Stimulated activated CD8-positive, alpha-beta memory T cell treated with anti-CD3 and anti-CD28 coated beads, Interleukin-2, amount 100 ng/mL, for 1 hour (primary cell): Measurements from ENCODE around the gene SNAP47.

ENCODE experiments used
- DNase-seq, 2 donors: peaks; one replicate each; pipeline ENCODE4 v3.0.0-alpha.2; 2020; ENCODE audit warnings: low read depth in 2 of 2

SNAP47 gene

DNA sequence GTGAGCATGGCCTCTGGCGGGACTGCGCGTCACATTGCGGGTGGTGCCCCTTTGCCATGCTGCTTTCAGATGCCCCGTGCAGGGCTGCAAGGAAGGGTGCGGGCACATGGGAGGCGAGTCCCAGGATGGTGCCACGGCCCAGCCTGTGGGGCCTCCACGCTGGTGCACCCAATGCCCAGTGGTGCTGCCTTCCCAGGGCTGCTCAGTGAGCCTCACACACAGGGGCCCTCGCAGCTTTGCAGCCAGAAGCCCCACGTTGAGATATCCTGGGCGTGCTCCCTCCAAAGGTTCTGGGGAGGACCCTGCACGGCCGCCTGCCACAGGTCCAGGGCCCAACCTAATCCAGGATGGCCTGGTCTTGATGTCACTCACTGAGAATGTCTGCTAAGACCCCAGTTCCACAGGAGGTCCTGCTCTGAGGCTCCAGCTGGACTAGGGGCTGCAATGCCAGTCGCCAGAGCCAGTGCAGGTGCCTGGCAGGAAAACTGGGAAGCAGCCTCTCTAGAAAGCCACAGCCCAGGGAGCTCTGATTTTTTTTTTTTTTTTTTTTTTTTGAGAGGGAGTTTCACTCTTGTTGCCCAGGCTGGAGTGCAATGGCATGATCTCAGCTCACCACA lies 46.2 kb downstream of the SNAP47 start:
- no peak for DNase-seq

DNA sequence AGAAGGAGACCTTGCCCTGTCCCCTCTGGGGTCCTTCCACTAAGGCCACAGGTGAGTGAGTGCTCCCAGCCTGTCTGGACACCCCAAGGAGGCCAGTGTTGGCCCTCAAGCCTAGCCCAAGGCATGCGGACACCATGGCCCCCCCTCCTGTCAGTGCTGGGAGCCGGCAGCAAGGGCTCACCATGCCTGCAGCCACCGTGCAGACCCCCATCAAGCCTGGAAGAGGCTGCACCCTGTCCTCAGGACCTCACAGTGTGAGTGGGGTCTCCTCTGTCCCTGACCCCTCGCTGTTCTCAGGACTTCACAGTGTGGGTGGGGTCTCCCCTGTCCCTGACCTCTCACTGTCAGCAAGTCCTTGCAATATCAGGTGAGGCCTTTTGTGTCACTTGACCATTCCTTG lies 47.0 kb downstream of the SNAP47 start:
- DNase-seq = no peak

DNA sequence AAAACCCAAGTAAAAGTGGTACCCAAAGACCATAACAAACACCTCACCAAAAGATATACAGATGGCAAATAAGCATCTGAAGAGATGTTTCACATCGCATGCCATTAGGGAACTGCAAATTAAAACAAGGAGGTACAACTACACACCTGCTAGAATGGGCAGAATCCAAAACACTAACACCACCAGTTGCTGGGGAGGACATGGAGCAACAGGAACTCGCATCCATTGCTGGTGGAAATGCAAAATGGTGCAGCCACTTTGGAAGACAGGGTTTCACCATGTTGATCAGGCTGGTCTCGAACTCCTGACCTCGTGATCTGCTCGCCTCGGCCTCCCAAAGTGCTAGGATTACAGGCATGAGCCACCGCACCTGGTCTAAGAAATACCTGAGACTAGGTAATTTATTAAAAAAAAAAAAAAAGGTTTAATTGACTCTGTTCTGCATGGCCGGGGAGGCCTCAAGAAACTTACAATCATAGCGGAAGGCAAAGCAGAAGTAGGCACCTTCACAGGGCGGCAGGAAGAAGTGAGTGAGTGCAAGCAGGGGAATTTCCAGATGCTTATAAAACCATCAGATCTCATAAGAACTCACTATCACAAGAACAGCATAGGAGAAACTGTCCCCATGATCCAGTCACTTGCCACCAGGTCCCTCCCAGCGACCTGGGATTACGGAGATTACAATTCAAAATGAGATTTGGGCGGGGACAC lies 50.0 kb downstream of the SNAP47 start:
- DNase-seq = no peak

DNA sequence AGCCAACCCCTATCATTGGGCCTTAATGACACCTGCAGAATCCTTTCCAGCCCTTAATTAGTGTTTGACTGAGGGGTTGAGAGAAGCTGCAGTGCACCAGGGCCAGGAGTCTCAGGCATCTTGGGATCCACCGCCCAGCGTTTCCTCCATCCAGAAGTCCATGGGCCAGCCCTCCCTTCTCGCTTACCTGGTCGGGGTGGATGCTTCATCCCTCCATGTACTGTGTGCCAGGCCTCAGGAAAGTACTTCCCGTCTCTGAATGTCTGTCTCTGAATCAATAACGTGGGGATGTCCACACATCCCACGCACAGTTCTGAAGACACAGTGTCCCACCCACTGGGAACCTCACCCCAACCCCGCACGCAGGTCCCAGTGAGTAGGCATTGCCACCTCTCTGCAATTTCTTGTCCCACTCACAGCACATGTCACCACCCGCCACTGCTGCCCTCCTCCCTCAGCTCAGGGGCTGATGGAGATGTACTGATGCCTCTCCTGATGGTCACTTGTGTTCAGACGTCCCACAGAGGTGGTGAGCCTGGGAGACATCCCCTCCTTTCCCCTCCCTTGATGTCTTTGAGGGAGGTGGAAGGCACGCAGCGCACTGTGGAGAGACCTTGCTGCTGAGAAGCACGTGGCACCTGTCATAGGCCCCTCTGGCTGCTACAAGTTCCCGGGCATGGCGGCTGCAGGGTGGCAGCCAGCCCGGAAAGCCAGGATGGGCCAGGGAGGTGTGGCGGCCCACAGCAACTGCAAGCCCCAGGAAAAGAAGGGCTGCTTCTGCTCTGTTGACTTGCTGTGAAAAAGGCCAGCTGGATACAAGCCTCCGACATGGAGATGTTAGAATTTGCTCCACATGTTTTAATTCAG lies 50.8 kb downstream of the SNAP47 start:
- DNase-seq = no peak

DNA sequence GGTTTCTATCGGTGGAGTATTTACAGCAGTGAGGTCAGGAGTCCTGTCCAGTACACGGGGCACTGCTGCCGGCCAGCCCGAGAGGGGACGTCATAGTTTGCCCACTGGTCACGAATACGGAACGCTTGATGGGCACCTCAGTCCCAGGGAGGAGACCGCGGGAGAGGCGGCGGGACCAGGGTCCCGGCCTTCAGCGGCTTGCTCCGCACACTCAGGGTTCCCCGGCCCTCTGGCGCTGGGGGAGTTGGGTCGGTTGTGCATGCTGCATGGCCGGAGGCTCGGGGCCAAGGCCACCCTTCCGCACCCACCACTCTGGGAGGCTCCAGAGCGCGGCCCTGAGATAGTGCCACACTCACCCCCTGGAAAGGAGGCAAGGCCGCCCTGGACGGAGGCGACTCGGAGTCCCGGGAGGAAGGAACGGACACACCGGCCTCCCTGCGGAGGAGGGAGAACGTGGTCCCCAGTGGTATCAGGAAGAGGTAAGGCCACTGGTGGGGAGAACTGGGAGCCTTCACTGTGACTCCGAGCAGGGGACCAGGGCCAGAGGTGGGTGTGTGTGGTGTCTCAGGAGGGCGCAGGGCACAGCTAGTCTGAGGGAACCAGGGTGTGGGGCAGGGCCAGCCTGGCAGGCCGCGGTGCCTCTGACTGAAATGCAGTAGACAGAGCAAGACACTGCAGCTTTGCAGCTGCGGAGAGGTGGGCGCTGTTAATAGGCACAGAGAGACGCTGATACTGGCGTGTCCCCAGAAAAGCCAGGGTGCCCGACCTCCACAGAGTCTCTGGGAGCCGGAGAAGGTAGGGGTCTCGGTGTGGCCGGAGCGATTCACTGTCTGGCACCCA lies 51.7 kb downstream of the SNAP47 start:
- no peak for DNase-seq

DNA sequence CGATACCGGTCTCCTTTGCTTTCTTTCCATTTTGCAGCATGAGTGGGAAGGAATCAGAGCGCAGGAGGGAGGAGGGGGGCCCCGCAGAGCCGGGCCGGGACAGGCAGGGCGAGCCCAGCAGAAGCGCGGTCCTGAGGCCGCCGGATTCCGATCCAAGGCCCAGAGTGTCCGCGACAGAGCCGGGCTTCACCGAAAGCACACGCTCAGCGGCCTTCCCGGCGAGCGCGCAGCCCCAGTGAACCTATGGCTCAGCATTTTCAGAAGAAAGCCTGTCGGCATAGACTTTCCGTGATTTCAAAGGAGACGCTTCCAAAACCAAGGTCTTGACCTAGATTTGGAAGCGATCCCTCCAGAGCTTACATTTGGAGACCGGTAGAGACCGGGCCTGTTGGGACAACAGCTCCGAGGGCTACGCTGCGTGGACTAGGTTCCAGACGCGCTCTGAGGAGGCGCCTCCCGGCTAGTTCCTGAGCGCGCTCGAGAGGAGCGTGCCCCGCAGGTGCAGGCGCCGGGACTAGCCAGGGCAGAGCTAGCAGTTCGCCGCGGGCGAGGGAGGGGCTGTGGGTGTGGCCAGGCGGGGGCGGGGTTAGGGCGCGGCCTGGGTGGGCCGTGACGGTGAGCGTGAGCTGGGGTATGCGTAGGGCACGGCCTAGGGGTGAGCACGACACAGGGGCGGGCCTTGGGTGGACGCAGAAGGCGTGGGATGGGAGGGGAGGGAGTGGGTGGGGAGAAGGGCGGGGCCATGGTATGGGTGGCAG lies 52.5 kb downstream of the SNAP47 start:
- peak; percentile 90 to 91 for DNase-seq

DNA sequence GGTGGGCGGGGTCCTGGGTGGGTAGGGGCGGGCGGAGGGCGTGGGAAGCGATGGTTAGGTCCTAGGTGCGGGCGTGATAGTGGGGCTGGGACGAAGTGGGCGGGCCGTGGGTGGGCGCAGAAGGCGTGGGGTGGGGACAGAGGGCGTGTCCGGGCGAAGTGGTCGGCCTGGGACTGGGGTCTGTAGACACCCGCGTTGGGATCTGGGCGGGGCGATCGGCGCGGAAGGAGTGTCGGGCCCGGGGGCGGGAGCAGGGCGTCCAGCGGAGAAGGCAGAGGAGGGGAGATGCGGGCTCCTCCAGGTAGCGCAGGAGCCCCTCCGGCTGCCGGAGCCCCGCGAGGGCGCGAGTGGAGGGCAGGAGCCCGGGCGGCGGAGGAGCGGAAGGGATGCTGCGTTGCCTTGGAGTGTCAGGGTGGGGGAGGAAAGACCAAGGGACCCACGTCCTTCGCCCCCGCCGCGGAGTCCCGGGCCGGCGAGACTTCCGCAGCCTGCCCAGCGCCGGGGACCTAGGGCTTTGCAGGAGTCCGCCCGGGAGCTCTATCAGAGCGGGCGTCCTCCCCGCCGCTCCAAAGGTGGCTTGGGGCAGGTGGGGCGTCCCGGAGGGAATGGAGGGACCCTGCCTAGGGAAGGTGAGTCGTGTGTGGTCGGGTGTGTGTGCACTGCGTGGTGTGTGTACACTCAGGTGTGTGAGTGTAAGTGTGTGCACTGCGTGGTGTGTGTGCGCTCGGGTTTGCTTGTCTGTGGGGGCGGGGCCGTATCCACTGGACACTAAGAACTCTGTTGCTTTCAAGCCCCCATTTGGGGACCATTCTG lies 53.2 kb downstream of the SNAP47 start:
- no peak for DNase-seq

DNA sequence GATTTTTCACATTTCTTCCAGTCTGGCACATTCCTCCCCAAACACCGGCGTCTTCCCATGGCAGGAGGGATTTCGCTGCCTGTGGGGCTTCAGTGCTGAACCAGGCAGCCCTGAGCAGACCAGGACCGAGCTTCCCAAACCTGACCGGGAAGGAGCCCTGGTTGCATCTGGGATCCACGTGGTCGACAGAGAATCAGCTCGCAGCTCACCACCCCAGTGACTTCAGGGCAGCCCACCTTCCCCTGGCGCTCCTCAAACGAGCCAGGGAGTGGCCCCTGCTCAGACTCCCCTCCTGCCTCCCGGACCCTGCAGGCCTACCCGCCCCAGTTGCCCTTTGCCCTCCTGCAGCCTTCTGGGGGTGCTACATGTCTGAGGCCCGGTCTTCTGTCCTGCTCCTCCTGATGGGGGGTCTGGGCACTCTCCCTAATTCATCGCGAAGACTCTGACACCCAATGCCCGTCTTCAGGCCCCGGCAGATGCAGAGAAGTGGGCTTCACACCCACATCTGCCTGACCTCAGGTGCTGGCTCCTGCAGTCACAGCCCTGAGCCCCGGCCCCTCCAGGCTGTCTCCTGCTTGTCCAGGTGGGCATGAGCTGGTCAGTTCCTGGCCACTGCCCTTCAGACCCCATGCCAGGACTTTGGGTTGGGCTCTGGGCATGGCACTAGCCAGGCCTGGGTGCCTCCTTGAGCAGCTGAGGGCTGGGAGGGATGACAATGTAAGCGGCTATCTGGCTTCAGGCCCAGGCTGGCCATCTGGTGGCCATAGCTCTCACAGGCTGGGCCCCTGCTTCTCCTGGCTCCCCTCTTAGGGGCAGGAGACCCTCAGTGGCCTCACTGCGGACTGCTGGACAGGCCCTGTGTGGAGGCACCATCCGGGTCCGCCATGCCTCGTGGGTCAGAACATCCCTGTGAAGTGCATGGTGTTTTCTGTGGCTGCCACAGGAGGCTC lies 54.1 kb downstream of the SNAP47 start:
- DNase-seq = no peak

DNA sequence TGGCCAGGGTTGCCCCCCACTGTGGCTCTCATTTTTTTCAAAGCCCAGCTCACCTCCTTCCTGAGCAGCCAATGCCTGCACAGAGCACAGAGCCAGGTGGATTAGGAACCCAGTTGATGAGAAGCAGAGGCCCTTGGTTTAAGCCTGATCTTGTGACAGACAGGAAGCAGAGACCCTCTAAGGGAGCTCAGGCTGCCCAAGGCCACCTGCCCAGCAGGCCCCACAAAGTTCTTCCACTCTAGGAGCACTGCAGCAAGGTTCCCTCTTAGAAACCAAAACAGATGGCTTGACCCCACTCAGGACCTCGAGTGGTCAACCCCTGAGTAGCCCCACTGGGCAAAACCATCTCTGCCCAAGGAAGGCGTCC lies 54.8 kb downstream of the SNAP47 start:
- no peak for DNase-seq

DNA sequence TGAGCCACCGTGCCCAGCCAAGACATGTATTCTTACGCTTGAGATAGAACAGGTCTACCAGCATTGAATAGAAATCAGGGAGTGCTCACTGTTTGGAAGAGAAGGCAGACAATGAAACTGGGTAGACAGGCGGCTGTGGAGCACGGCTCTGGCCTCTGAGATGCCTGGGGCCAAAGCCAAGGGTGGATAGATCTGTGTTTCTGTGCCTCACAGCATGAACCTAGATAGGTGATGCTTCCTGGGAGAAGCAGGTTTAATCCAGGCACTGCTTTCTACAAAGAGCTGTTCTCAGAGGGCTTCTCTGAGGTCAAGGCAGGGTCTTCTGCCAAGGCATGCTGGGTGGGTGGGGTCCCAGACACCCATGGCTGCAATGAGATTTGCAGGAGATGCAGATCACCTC lies 55.6 kb downstream of the SNAP47 start:
- DNase-seq = no peak

DNA sequence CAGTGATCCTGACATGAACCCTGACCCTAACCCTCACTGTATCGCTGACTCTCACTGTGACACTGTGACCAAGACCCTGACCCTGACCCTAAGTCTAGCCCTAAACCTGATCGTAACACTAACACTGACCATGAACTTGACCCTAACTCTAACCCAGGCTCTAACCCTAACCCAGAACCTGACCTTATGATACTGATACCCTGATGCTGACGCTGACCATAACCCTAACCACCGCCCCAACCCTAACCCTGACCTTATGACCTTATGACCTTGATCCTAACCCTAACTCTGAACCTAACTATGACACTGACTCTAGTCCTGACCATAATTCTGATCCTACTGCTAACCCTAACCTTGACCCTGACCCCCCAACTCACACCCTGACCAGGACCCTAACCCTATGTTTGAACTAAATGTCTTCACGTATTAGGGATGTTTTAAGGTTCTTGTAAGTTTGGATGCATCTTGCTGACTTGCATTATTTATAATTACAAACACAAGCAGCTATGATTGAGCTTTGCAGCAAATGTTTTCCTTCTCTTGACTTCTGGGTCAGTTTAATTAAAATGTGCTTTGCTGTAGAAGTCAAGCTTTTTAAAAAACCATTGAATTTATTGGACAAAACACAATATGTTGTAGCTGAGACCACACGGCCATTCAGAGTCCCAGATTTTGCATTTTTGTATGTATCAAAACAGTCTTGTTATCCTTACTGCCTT lies 56.3 kb downstream of the SNAP47 start:
- DNase-seq = no peak

DNA sequence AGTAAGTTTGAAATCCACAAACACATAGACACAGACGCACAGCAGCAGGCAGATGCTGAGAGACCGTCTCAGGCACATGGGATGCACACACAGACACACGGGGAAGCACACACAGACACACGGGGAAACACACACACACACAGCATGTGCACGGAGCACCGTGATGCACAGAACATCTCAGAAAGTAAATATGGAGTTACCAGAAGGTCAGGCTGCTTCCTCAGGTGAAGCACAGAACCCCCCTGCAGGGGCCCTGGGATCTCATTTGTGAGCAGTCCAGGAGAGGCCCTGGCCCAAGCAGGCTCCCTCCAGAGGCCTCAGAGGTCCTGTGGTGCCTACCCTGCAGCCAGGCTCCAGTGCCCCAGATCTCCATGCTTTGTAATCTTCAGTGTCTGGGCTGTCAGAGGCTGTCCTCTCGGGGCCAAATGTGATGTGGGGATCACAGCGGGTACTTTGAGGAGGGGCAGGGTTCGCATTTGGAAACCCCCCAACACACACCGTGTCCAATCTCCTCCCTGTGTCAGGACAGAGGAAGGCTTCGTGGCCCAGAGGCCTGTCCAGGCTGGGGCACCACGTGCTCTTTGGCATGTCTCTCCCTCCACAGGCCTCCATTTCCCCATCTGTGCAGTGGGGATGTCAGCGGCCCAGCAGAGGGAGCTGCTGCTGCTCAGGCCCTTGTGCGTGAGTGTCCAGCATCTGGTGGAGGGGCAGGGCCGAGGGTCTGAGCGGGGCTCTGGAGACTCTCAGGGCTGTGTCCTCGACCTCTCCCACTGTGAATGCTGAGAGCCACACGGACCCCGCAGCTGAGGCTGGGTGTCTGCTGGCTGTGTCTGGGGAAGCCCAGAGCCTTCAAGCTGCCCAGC lies 57.2 kb downstream of the SNAP47 start:
- DNase-seq = no peak

DNA sequence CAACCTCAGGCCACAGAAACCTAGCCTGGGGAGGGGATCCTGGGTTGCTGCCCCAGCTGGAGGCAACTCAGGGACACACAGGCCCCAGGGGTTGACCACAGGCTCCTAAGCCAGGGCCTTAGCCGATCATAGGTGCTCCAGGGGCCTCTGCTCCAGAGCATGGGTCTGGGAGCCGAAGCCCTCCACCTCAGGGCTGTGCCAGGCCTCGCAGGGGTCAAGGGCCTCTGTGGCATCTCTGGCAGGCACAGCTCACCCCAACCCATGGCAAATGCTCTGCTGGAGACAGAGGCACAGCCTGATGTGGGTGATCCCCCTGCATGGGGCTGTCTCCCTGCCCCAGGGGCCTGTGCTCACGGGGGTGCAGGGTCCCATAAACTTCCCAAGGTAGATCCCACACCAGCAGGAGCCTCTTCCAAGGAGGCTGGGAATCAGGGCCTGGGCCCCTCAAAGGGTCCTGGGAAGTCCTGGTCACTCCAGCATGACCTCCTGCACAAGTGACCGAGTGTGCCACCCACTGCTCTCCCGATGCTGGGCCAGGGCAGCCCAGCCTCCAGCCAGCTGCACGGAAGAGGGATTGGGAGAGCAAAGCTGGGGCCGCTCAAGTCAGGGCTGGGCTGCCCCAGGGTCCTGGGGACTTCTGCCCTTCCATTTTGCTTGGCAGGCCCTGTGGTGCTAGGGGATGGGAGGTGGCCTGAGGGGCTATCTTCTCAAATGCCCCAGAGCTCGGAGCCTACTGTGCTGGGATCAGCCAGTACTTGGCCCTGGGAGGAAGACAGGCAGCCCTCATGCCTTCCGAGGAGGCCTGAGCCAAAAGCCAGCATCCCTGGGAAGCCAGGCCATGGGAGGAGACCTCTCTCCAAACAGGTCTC lies 58.1 kb downstream of the SNAP47 start:
- no peak for DNase-seq

DNA sequence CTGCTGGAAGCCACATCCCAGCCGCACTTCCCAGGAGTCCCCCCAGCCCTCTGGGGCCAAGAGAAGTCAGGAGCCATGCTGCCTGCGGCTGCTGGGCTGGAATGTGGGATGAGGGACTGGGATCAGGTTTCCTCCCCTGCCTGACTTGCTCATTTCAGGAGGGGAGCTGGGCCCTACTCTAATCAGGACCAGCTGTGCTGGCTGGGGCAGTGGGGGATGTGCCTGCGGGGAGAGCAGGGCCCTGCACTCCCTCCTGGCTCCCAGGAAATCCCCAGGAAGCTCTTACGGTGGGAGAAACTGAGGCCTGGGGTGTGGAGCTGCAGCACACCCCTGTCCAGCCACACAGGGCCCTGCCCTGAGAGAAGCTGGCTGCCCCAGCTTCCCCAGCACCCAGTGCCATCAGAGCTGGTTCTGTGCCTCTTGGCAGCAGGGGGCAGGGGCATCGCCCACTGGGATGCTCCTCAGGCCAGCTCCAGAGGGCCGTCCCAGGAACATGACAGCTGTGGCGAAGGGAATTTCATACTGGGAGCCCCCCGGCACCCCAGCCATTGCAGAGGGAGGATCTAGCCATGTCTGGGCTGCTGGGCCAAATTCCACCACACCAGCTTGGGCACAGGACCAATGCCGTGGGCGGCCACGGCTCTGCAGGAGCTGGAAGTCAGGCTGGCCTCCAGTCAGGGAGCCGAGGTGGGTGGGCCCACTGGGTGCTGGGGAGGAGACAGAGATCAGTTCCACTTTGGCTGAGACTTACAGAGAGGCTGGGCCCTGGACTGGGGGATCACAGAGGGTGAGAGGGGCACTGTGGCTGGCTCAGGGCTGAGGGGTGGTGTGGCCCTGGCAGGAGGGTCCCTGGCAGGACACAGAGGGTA lies 58.9 kb downstream of the SNAP47 start:
- DNase-seq = no peak

DNA sequence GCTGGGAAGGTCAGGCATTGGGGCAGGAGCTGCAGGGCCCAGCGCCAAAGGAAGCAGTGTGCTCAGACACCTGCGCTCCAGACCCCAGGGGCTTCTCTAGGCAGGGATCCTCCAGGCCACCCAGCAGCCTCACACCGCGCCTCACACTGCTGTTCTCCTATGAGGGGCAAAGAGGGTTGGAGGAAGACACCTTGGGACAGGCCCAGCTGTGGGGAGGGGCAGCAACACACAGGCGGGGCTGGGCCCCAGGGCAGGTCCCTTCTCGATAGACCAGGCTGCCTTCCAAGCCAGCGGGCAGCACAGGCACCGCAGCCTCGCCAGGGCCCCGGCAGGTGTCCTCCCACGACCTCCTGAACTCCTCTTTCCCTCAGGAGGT lies 59.6 kb downstream of the SNAP47 start:
- no peak for DNase-seq

DNA sequence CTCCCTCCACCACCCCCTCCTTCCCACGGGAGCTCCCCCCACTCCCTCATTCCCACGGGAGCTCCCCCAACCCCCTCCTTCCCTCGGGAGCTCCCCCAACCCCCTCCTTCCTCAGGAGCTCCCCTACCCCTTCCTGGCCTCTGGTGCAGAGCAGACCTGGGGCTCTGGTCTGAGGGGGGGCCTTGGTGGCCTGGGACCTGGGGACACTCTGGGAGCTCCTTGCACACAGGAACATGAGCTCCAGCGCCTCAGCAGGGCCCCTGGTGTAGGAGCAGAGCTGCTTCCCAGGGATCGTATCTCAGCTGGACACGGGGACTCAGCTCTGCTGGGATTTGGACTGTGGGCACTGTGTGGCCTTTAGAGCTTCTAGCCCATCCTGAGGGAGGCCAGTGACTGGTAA lies 60.5 kb downstream of the SNAP47 start:
- DNase-seq = no peak
